GM21526 (cell line): Measurements from ENCODE around the gene ARHGEF18.
"Not testable (repeated sequence)": the region's sequence is repeated elsewhere in the genome, so short reads cannot be mapped to it uniquely, and the experiment has no call there.

Experiments used
- ATAC-seq: cut with Tn5 transposase; IDR thresholded peaks from one replicate; pipeline ENCODE4 v1.9.1; 2021; ENCODE audit warnings: moderate library complexity; ENCODE audit not compliant: unreplicated experiment, low FRiP score

The ARHGEF18 gene

GRCh38 chr19:7348587-7349230 lies at the start of gene ARHGEF18:
ARHGEF18 (plus strand) TSS chr19:7348937; CDS start chr19:7362891, 13,954 bp downstream.
- no peak for ATAC-seq

- ATAC-seq, result no peak
These were observed 47.2 kb upstream of the ARHGEF18 start for GRCh38 chr19:7301525-7301924.

GRCh38 chr19:7303470-7303869 lies 45.3 kb upstream of the ARHGEF18 start:
- ATAC-seq, result no peak

GRCh38 chr19:7304200-7304599 lies 44.5 kb upstream of the ARHGEF18 start:
- ATAC-seq, result no peak

- ATAC-seq, result no peak
These were observed 41.0 kb upstream of the ARHGEF18 start for GRCh38 chr19:7307590-7308218.

- ATAC-seq, result not testable (repeated sequence)
These were observed 40.4 kb upstream of the ARHGEF18 start for GRCh38 chr19:7308327-7308726.

- ATAC-seq, result no peak
These were observed 36.8 kb upstream of the ARHGEF18 start for GRCh38 chr19:7311911-7312310.

- no peak for ATAC-seq
These were observed 35.9 kb upstream of the ARHGEF18 start for GRCh38 chr19:7312816-7313215.

- ATAC-seq, result no peak
These were observed 30.6 kb upstream of the ARHGEF18 start for GRCh38 chr19:7318176-7318575.

GRCh38 chr19:7326105-7326877 lies 22.4 kb upstream of the ARHGEF18 start:
- no peak for ATAC-seq

GRCh38 chr19:7327802-7328201 lies 20.9 kb upstream of the ARHGEF18 start:
- ATAC-seq, result no peak

GRCh38 chr19:7328647-7329046 lies 20.1 kb upstream of the ARHGEF18 start:
- no peak for ATAC-seq

GRCh38 chr19:7331446-7331845 lies 17.3 kb upstream of the ARHGEF18 start:
- ATAC-seq, result no peak

GRCh38 chr19:7333198-7334118 lies 15.3 kb upstream of the ARHGEF18 start:
- no peak for ATAC-seq

GRCh38 chr19:7336321-7336973 lies 12.3 kb upstream of the ARHGEF18 start:
- ATAC-seq, result no peak

GRCh38 chr19:7337380-7338194 lies 11.2 kb upstream of the ARHGEF18 start:
- ATAC-seq, result peak; percentile 63

GRCh38 chr19:7340959-7341837 lies 7.5 kb upstream of the ARHGEF18 start:
- no peak for ATAC-seq

GRCh38 chr19:7342143-7342542 lies 6.6 kb upstream of the ARHGEF18 start:
- ATAC-seq, result no peak
